ENCODE data around the gene NTRK1. TPM values are rescaled to one million over a fixed set of nuclear protein-coding genes. Genes with fewer than 3 reads are reported as not detected.

The NTRK1 gene
- total RNA-seq, 1 donor from 2014 or later, result 6.6 TPM

- no peaks in the 10 kb centered on the region for H3K9me3 Mint-ChIP-seq
- peaks cover 23% of the 10 kb centered on the region for H3K4me1 Mint-ChIP-seq (ENCODE audit: unreplicated experiment)
- no peak overlapping the region for H3K4me3 Mint-ChIP-seq
- no peak for DNase-seq (ENCODE audit: extremely low spot score, unreplicated experiment)
- H3K27me3 Mint-ChIP-seq, result peaks cover 93% of the 10 kb centered on the region
- H3K36me3 Mint-ChIP-seq, result peaks cover 5% of the 10 kb centered on the region
- no peak overlapping the region for H3K27ac Mint-ChIP-seq
- TF ChIP-seq, protein P1, sequence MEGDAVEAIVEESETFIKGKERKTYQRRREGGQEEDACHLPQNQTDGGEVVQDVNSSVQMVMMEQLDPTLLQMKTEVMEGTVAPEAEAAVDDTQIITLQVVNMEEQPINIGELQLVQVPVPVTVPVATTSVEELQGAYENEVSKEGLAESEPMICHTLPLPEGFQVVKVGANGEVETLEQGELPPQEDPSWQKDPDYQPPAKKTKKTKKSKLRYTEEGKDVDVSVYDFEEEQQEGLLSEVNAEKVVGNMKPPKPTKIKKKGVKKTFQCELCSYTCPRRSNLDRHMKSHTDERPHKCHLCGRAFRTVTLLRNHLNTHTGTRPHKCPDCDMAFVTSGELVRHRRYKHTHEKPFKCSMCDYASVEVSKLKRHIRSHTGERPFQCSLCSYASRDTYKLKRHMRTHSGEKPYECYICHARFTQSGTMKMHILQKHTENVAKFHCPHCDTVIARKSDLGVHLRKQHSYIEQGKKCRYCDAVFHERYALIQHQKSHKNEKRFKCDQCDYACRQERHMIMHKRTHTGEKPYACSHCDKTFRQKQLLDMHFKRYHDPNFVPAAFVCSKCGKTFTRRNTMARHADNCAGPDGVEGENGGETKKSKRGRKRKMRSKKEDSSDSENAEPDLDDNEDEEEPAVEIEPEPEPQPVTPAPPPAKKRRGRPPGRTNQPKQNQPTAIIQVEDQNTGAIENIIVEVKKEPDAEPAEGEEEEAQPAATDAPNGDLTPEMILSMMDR (conservative IDR thresholded peaks at IDR 0.05), result no peak
These were observed 12.8 kb upstream of the NTRK1 start for GRCh38 chr1:156847591-156848460.

DNA sequence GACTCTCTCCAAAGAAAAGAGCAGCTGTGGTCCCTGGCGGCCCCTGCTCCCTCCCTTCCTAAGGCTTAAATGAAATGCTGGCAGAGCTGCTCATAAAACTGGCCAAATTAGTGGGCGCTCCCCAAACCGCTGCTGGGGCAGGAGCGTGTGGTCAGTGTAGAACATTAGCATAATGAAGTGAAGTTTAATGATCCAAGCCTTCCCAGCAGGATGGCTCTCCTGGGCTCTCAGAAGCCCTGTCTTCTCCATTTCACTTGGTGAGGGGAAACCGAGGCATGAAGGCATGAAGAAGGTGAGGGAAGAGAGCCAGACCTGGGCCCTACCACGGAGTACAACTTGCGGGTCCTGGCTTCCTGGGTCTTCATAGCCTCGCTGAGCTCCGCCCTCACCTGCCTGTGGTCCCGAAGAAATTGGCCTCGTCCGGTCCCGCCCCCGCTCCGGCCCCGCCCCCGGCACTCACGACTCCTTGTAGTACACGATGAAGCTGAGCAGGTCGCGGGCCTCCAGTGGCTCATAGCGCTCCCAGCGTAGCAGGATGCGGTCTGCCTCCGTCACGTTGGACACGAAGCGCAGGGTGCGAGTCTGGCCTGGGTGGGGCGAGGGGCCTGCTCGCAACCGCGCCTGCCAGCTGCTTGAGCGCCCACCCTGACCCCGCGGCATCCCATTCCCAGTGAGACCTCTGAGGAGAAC is 12.1 kb upstream of the NTRK1 start:
- H3K36me3 Mint-ChIP-seq, result peaks cover 5% of the 10 kb centered on the region
- H3K4me1 Mint-ChIP-seq (ENCODE audit: unreplicated experiment), result peaks cover 26% of the 10 kb centered on the region
- no peak overlapping the region for H3K27ac Mint-ChIP-seq
- no peak overlapping the region for H3K4me3 Mint-ChIP-seq
- DNase-seq (ENCODE audit: extremely low spot score, unreplicated experiment), result no peak
- TF ChIP-seq, protein P1 (conservative IDR thresholded peaks at IDR 0.05), result no peak
- H3K27me3 Mint-ChIP-seq, result peaks cover 93% of the 10 kb centered on the region
- no peaks in the 10 kb centered on the region for H3K9me3 Mint-ChIP-seq

DNA sequence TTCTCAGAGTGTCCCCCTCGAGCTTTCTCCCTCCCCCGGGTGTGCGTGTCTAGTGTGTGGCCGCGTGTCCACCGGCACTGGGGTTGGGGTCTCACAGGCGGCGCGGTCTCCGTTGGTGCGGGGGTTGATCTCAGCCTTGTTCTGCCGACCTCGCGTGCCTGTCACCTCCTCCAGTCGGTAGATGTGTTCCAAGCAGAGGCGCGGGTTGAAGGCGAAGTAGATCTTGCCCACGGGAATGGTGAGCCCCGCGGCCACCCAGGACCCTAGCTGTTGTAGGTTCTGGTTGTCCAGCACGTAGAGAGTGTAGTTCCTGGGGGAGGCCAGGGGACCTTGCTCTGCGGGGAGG is 11.5 kb upstream of the NTRK1 start:
- no peak for DNase-seq (ENCODE audit: extremely low spot score, unreplicated experiment)
- H3K4me3 Mint-ChIP-seq, result no peak overlapping the region
- no peak overlapping the region for H3K27ac Mint-ChIP-seq
- TF ChIP-seq, protein P1 (conservative IDR thresholded peaks at IDR 0.05), result no peak
- no peaks in the 10 kb centered on the region for H3K9me3 Mint-ChIP-seq
- peaks cover 92% of the 10 kb centered on the region for H3K27me3 Mint-ChIP-seq
- peaks cover 26% of the 10 kb centered on the region for H3K4me1 Mint-ChIP-seq (ENCODE audit: unreplicated experiment)
- peaks cover 5% of the 10 kb centered on the region for H3K36me3 Mint-ChIP-seq

- no peak for DNase-seq (ENCODE audit: extremely low spot score, unreplicated experiment)
- TF ChIP-seq, protein P1 (conservative IDR thresholded peaks at IDR 0.05), result no peak
- Mint-ChIP-seq H3K9me3 (no peaks in the 10 kb centered on the region), H3K27me3 (peaks cover 82% of the 10 kb centered on the region), H3K36me3 (peaks cover 4% of the 10 kb centered on the region), H3K27ac (no peak overlapping the region), H3K4me3 (no peak overlapping the region), H3K4me1 (ENCODE audit: unreplicated experiment) (peaks cover 29% of the 10 kb centered on the region)
These were observed 8.8 kb upstream of the NTRK1 start for GRCh38 chr1:156851779-156852417.

- Mint-ChIP-seq H3K4me3 (no peak overlapping the region), H3K36me3 (no peaks in the 10 kb centered on the region), H3K4me1 (ENCODE audit: unreplicated experiment) (peaks cover 24% of the 10 kb centered on the region)
These were observed 8.2 kb upstream of the NTRK1 start for GRCh38 chr1:156852418-156852874.

More at GRCh38 chr1:156852418-156852874, 8.2 kb upstream of the NTRK1 start:
- Mint-ChIP-seq H3K27ac (no peak overlapping the region), H3K27me3 (peaks cover 82% of the 10 kb centered on the region), H3K9me3 (no peaks in the 10 kb centered on the region)
- TF ChIP-seq, protein P1 (conservative IDR thresholded peaks at IDR 0.05), result no peak
- no peak for DNase-seq (ENCODE audit: extremely low spot score, unreplicated experiment)

Data from type B pancreatic cell (in vitro differentiated cells).